ENCODE measurements around the gene CUTC.
"Not testable (repeated sequence)": the region's sequence is repeated elsewhere in the genome, so short reads cannot be mapped to it uniquely, and the experiment has no call there.

The CUTC gene, protein sequence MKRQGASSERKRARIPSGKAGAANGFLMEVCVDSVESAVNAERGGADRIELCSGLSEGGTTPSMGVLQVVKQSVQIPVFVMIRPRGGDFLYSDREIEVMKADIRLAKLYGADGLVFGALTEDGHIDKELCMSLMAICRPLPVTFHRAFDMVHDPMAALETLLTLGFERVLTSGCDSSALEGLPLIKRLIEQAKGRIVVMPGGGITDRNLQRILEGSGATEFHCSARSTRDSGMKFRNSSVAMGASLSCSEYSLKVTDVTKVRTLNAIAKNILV

DNA sequence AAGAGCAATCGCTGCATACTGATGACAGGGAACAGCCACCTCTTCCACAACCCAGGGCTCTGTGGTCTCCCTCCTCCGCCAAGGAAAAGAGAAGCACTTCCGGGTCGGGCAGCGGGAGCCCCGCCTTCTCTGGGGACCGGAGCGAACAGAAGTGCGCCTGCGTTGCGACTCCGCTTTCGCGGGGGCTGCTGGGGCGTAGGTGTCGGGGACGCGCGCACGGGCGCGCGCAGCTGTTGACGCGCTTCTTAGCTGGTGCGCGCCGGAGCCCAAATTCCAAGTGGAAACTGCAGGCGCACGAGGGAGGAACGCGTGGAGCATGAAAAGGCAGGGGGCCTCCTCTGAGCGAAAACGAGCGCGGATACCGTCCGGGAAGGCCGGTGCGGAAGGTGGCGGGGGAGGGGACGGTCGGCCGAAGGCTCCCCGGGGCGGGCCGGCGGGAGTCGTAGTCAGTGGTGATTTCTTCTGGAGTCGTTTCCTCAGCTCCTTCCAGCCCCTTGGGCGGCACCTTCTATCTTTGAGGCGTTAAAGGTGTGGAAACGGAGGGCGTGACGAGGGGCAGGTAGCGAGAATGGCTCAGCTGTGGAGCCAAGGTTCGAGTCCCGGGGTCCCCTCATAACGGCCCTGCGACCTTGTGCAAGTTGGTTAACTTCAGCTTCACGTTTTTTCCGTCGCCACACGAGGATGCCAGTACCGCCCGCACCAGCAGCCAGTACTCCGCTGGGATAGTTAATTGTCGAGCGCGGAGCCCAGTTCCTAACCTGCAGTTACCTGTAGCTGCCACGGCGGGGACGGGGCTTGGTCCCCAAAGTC is at the start of gene CUTC, which contains the start of gene COX15:
Gene CUTC (plus strand): TSS at position 202 of the 810 bp plus-strand sequence. CDS start 115 bp downstream, at position 317.
Gene COX15 (minus strand): TSS at position 95 of the 810 bp plus-strand sequence. CDS start 78 bp downstream, at position 17.
- peak; percentile 97 for DNase-seq

DNA sequence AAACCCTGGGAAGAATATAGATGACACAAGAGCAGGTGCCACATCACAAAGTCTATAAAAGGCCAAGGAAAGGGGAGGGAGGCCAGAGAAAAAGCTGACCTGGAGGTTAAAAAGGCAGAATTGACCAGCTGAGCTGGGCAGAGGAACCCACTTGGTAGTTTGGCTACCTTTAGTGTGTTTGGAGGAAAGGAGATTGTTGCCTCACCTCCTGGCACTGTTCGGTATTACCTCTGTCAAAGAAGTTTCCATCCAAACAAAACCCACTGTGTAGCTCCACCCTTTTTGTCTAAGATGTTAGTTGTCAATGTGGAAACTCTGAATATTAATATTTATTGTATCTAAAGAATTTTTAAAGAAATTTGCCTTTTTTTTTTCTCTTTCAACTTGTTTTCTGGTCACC is 49.3 kb upstream of the CUTC start:
- peak; percentile 48 for DNase-seq

DNA sequence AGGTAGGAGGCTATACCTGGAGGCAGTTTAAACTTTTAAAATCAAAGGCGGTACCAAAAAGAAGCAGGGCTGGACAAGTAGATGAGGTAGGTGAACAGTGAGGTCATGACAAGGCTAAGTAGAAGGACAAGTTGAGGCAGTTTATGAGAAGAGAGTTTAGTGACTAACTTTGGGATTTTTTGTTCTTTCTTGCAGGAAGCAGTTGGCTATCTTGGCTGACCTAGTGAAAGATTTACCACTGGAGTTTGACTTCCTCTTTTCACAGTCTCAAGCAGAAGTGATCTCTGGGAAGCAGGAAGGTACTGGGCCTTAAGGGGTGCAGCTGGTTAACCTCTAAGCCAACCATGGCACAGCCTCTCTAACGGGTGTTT is 46.5 kb upstream of the CUTC start:
- peak; percentile 48 for DNase-seq

DNA sequence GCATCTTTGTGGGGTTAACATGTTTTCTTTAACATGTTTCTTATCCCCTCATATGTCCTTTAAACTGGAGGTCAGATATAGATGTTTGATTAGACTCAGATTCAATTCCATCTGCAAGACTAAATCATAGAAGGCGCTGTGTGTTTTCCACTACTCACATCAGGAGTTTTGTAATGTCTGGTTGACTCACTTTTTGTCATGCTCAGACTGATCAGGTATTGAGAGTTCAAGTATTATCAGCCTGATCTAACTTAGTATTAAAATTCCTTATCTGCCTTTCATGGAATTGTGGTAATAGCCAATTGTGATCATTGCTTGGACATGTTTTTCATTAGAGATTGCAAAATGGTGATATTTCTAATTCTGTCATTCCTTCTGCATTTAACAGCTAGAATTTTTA is 42.6 kb upstream of the CUTC start:
- no peak for DNase-seq

DNA sequence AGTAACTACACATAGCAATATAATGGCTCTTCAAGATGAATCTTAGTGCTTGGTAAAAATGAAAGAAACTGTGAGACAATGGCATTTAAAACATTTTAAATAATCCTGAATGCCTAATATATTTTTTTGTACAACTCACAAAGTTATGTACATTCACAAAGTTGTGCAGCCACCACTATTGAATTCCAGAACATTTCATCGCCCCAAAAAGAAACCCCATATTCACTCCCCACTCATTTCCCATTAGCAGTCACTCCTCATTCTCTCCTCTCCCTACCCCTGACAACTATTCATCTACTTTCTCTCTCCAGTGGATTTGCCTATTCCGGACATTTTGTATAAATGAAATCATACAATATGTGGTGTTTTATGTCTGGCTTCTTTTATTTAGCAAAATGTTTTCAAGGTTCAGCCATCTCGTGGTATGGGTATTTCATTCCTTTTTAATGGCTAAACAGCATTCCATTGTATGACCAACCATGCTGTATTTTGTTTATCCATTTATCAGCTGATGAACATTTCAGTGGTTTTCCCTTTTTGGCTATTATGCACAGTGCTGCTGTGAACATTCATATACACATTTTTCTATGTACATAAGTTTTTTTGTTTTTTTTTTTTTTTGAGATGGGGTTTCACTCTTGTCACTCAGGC is 38.0 kb upstream of the CUTC start:
- DNase-seq: no peak

DNA sequence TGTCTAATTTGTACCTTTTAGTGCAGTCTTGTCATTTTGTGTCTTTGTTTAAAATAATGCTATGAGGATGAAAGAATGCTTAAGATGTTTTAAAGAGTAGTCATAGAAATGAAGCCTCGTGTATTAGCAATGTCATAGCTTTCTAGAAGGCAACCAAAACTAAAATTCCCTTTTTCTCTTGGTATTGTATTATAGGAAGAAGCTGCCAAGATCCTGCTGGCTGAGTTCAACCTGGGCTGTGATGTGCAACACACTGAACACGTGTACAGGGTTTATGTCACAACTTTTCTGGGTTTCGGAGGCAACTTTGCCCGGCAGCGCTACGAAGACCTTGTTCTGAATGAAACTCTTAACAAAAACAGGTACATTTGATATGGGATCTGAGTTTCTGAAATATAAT is 36.3 kb upstream of the CUTC start:
- no peak for DNase-seq

DNA sequence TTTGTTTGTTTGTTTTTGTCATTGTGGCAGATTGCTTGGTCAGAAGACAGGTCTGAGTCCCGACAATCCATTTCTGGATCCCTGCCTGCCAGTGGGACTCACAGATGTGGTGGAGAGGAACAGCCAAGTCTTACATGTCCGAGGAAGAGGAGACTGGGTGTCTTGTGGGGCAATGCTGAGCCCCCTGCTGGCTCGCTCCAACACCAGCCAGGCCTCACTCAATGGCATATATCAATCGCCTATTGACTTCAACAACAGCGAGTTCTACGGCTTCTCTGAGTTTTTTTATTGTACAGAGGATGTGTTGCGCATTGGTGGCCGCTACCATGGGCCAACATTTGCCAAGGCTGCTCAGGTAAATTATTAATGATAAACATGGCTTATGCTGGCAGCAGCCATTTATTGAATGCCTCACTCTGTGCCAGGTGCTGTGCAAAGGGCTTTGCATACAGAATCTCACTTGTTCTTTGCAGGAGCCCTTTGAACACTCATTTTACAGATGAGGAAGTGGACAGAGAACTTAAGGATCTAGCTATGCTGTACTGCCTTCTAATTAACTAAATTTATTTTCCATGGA is 33.4 kb upstream of the CUTC start:
- DNase-seq: peak; percentile 27

DNA sequence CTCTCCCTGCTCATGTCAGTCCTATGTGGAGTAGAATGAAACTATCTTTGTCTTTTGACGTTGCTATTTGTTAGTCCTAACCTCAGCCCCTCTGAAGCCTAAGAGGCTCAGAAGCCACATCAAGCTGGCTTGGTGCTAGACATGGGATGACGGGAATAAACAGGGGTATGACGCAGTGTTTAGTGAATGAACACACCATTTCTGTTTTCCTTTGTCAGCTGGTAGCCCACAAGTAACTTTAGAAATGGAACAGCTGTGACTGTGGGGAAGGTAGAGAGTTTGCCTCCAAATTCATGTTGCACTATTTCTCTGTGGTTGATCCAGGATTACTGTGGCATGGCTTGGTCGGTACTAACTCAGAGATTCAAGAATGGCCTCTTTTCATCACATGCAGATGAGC is 31.4 kb upstream of the CUTC start:
- no peak for DNase-seq

DNA sequence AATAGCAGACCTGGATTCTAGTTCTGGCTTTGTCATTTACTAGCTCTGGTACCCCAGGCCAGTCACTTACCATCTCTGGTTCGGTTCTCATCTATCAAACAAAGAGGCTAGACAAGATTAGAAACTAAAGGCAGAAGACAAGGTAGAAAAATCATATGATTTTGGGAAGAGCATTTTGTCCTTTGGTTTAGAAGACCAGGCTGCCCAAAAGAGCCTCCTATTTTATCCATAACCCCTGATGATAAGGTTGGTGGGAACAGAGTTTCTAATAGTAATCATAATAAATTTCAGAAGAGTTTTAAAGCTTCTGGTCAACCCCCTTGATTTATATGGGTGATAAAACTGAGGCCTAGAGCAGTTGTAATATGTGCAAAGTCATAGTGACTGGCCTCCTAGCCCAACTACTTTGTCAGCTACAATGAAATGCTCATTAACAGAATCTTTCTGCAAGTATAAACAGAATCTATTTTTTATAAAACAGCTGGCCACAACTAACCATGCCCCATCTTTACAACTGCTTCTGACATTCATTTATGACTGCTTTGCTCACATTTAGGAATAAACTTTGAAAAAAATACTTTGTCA is 23.5 kb upstream of the CUTC start:
- peak; percentile 73 for DNase-seq

DNA sequence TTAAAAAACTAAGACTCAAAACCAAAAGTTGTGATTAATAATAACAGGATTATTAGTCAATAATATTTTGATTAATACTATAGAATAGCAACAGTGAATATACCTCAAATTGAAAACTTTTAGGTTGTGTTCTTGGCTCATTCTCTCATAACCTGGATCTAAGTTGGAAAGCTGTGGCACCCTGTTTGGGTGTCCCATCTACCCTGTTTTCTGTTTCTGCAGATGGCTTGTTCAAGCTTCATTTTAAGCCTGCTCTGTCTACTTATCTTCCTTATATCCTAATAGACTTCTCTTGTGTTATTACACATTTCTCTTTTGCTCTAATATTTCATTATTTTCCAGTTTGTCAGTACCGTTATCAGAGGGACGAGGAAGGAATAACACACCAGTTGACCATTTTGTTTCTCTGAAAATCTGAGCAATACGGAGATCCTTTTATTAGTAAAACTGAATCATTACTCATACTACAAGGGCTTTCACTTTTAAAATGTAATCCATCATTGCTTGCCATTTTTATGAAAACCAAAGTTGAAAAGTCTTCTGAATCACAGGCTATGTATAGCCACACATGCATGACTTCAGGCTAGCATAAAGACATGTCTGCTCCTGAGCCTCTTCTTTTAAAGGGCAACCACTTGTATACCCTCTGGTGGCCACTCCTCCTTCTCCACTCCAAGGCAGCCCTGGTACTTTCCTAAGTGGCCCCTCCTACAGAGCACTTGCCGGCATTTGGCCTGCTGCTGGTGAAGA is 22.4 kb upstream of the CUTC start:
- peak; percentile 61 for DNase-seq

DNA sequence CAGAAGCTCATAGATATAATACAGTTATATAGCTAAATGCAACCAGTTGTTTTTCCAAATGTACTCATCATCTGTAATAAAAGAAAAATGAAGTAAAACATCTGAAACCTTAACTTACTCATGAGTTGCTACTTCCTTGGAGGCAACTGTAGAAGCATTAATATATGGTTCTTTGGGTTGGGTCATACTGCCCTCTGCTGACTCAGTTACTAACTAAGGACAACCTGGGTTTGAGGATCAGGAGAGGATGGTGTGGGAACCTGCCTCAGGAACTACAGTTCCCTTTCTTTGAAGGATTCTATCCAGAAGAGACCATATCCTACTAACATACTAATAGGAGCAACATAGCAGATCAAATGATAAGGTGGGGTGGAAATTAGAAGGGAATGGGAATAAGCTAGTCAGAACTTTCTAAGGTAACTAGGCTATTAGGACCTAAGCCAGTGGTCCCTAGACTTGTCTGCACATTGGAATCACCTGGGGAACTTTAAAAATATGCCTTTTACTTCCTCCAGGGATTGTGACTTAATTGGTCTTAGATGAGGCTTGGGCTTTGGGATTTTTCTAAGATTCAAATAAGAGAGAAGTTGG is 20.8 kb upstream of the CUTC start:
- DNase-seq: peak; percentile 84

DNA sequence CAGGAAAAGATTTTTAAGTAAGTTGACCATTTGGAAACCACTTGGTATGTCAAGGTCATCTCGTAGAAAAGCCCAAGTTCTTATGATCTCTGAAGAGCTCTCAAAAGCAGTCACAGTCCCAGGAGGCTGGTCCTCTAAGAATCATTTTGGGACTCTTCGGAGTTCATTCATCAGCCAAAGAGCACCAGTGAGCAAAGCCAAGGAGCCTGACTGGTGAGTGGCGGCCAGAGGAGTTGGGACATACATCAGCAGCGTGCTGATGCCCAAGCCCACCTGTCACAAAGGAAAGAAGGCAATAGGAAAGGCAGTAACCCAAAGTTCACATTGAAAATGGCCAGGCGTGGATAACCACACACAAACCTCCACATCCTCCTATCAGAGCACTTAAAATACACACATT is 17.6 kb upstream of the CUTC start:
- DNase-seq: no peak

DNA sequence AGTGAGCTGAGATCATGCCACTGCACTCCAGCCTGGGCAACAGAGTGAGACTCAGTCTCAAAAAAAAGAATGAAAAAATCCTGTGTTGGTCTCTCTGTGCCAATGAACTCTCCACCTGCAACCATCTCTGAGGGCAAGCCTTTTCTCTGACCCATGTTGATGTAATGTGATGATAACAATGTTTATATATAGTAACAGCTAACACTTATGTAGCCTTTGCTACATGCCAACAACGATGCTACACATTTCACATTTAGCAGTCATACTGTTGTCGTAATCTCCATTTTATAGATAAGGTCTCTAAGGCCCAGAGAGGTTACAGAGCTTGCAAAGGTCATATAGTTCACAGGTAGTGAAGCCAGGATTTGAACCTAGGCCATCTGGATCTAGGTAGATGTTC is 11.6 kb upstream of the CUTC start:
- no peak for DNase-seq

DNA sequence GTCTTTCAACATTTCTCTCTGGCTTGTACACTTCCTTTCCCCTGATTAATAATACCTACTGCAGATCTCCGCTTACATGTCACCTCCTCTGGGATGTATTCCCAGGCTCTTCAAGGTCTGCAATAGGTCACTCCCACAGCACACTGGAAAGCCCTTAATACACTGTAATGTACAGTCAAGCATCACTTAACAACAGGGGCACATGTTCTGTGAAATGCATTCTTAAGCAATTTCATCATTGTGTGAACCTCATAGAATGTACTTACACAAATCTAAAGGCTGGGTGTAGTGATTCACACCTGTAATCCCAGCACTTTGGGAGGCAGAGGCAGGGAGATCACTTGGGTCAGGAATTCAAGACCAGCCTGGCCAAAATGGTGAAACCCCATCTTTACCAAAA is 2.0 kb upstream of the CUTC start:
- no peak for DNase-seq

DNA sequence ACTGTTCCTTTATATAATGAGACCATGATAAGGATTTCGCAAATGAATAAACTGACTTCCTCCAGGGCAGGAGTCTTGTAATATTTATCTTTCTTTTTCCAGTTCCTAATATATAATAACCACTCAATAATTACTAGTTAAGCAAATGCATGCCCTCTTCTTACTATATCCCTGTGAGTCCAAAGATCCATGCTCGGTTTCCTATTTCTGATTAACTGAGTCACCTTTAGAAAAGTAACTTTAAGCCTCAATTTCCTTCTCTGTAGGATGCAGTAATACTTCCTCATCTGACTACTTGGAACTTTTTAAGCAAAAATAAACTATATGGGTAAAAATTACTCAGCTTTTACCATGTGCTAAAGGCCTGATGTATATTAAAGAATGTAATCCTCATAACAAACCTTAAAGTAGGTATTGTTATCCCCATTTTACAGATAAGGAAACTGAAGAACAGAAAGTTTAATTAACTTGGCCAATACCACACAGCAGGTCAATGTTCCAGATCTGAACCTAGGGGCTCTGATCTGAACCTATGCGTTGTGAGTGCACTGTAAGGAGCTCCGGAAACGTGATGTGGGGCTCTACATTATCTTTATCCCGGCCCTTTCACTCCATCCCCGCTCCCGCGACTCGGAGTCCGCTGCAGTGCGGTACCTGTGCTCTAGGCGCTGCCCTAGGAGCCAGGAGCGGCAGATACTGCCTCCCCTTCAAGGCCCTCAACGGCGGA is 565 bp upstream of the CUTC start:
- DNase-seq: no peak

DNA sequence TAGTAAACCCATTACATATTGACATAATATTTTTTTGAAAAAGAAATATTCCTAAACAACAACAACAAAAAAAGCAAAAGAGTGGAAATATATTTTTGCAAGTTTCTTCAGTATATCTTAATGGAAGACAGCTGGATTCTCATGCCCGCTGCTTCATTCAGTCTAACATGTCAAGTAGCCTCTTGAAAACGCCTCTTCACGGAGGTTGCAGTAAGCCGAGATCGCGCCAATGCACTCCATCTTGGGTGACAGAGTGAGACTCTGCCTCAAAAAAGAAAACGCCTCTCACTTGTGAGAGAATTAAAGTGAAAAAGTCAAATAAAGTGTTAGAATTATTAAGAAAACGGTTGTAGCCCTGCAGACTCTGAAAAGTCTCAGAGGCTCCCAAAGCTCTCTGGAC is 1.3 kb downstream of the CUTC start:
- no peak for DNase-seq

DNA sequence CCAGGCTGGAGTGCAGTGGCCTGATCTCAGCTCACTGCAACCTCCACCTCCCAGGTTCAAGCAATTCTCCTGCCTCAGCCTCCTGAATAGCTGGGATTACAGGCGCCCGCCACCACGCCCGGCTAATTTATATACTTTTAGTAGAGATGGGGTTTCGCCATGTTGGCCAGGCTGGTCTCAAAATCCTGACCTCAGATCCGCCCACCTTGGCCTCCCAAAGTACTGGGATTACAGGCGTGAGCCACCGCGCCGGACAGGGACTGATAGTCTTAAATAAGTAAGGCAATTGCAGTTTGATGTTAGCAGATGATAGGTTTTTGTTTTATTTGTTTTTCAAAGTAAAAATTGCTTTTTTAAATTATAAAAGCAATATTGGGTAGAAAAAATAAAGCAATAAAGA is 2.1 kb downstream of the CUTC start:
- not testable (repeated sequence) for DNase-seq

DNA sequence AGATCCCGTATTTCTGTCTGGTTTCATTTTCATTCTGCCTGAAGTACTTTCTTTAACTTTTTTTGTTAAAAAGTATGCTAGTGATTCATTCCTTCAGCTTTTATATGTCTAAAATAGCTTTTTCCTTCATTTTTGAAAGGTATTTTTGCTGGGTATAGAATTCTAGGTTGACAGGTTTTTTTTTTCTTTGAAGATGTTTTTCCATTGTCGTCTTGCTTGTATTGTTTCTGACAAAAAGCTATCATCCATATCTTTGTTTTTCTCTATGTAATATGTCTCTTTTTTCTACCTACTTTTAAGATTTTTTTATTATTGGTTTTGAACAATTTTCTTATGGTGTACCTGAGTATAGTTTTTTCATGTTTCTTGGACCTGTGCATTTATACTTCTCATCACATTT is 8.2 kb downstream of the CUTC start:
- DNase-seq: no peak

DNA sequence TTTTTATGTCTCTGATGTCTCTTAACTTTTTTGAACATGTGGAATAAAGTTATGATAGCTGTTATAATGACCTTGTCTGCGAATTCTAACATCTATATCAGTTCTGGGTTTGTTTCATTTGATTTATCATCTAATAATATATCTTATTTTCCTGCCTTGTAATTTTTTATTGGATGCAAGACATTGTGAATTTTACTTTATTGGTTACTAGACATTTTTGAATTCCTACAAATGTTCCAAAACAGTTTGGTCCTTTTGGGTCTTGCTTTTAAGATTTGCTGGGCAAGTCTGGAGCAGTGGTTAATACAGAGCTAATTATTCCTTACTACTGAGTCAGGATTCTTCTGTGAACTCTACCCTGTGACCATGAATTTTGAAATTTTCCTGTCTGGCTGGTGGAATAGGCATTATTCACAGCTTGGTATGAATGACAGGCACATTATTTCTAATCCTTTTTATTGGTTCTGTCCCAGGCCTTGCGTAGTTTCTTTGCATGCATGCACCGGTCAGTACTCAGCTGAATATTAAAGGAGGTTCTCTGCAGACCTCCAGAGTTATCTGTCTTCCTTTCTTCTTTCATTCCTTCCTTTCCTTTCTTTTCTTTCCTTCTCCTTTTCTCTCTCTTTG is 9.0 kb downstream of the CUTC start:
- no peak for DNase-seq

DNA sequence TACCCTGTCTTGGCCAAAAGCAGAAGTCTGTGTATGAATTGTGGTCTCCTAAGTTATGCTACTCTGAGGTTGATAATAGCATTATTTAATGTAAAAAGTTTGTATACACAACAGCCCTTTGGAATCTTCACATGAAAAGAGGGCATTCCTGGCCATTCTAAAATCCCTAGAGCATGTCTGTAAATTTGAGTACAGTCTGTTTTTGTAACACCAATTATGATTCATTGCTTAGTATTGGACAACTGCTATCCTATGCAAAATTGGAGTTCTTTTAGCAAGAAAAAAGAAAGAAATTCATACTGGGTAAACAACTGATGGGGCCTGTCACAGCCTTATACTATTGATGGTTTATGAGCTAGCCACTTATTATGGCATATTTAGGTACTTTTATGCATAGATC is 10.2 kb downstream of the CUTC start:
- DNase-seq: no peak

DNA sequence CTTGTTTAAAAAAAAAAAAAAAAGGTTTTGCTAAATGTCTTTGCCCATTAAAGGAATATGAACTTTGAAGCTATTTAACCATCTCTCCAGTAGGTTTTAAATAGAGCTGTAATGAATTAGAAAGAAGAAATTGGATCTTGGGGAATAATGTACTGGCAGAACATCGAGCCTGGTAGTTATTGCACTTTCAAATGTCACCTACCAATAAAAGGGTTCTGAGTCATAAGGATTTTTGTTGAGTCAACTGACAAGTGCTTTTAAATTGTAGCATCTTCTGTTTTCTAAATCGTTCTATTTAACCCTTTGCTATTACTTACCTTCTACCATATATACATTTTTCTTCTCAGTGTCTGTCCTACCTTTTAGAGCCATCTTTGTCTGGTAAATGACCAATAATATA is 10.7 kb downstream of the CUTC start:
- DNase-seq: no peak

All from hematopoietic multipotent progenitor cell treated with erythropoietin and hydrocortisone succinate and interleukin-3 and kit ligand, for 8 days (in vitro differentiated cells).